H1 (cell line): ENCODE measurements around the gene ACTR2. TPM values are rescaled to one million over a fixed set of nuclear protein-coding genes. Genes with fewer than 3 reads are reported as not detected.

Experiments used
- CTCF ChIA-PET: fragments of 300-600 bp; sonication (Branson Sonifier 250); formaldehyde crosslinking; loops from one replicate; lab custom pipeline; 2021; ENCODE audit not compliant: partially characterized antibody; lab: Charles Lee
- POLR2A ChIA-PET: fragments of 300-600 bp; sonication (Branson Sonifier 250); formaldehyde crosslinking; loops from one replicate; lab custom pipeline; 2021; ENCODE audit warnings: inconsistent platforms; ENCODE audit not compliant: partially characterized antibody; lab: Charles Lee
- DNase-seq, 2 experiments: peaks; one replicate each; pipeline versions ENCODE4 v3.0.0 to v3.0.0-alpha.2; 2010 to 2022; ENCODE audit warnings: low spot score in 2 of 2, low read depth in 1 of 2, mixed read lengths in 1 of 2
- FAIRE-seq: peaks from 2 replicates; lab custom pipeline; 2011; peaks lifted over from hg19 to GRCh38; lab: Jason Lieb, UNC
- H2AFZ ChIP-seq: 2 replicates; pipeline ENCODE4 v1.8.1; 2012; ENCODE audit warnings: low read length, inconsistent platforms
- H2AK5ac ChIP-seq: 2 replicates; pipeline ENCODE4 v1.6.1; 2013; ENCODE audit warnings: low read depth, low read length
- H2BK120ac ChIP-seq: replicated peaks from 2 replicates; pipeline ENCODE3; 2013; ENCODE audit warnings: low read depth, low read length, inconsistent platforms
- H2BK12ac ChIP-seq: 2 replicates; pipeline ENCODE4 v1.6.1; 2013; ENCODE audit warnings: low read depth, low read length
- H2BK15ac ChIP-seq: 2 replicates; pipeline ENCODE4 v1.6.1; 2013; ENCODE audit warnings: low read length
- H2BK20ac ChIP-seq: 2 replicates; pipeline ENCODE4 v1.6.1; 2013; ENCODE audit warnings: low read length
- H2BK5ac ChIP-seq: 2 replicates; pipeline ENCODE4 v1.6.1; 2013; ENCODE audit warnings: low read depth, low read length
- H3K14ac ChIP-seq: 2 replicates; pipeline ENCODE4 v1.6.1; 2013; ENCODE audit warnings: inconsistent platforms; ENCODE audit not compliant: insufficient read length
- H3K18ac ChIP-seq: 2 replicates; pipeline ENCODE4 v1.6.1; 2013; ENCODE audit warnings: low read length; ENCODE audit errors: extremely low read depth
- H3K23ac ChIP-seq: 2 replicates; pipeline ENCODE4 v1.6.1; 2013; ENCODE audit warnings: inconsistent platforms; ENCODE audit not compliant: insufficient read length
- H3K23me2 ChIP-seq: 2 replicates; pipeline ENCODE4 v1.6.1; 2013; ENCODE audit warnings: low read depth, low read length
- H3K27ac ChIP-seq: 2 replicates; pipeline ENCODE4 v1.6.1; 2011; ENCODE audit warnings: low read depth, low read length, inconsistent platforms
- H3K27me3 ChIP-seq, 4 experiments: replicated peaks in 1 of 4; 1 replicate in 1 of 4; 2 replicates in 3 of 4; pipeline versions ENCODE4 v1.6.1 to v1.8.1; 2011 to 2013; ENCODE audit warnings: low read length in 3 of 4, mild to moderate bottlenecking in 3 of 4, inconsistent platforms in 2 of 4, mixed read lengths in 2 of 4, moderate library complexity in 1 of 4; ENCODE audit not compliant: control insufficient read depth in 3 of 4, insufficient read depth in 3 of 4; ENCODE audit errors: extremely low read depth in 1 of 4
- H3K36me3 ChIP-seq, 4 experiments: 2 replicates each; pipeline versions ENCODE4 v1.6.1 to v1.8.1; 2011 to 2013; ENCODE audit warnings: mild to moderate bottlenecking in 4 of 4, low read length in 3 of 4, moderate library complexity in 2 of 4, control low read depth in 1 of 4, inconsistent platforms in 1 of 4; ENCODE audit not compliant: insufficient read depth in 4 of 4, control insufficient read depth in 2 of 4
- H3K4ac ChIP-seq: replicated peaks from 2 replicates; pipeline ENCODE3; 2013; ENCODE audit warnings: low read length, low read depth, mixed read lengths, inconsistent platforms; ENCODE audit not compliant: insufficient read length
- H3K4me1 ChIP-seq, 4 experiments: replicated peaks in 1 of 4; 1 replicate in 1 of 4; 2 replicates in 3 of 4; pipeline versions ENCODE4 v1.6.1 to v1.8.1; 2011 to 2013; ENCODE audit warnings: low read length in 3 of 4, inconsistent platforms in 2 of 4, mixed read lengths in 1 of 4; ENCODE audit not compliant: insufficient read depth in 4 of 4, control insufficient read depth in 3 of 4
- H3K4me2 ChIP-seq, 2 experiments: 2 replicates each; pipeline versions ENCODE4 v1.6.1 to v1.8.1; 2011 to 2013; ENCODE audit warnings: low read depth in 2 of 2, low read length in 2 of 2, control low read depth in 1 of 2, inconsistent platforms in 1 of 2, mild to moderate bottlenecking in 1 of 2; ENCODE audit not compliant: insufficient read depth in 1 of 2
- H3K4me3 ChIP-seq, 4 experiments: fragments of 200-600, 300-600 bp in 1 of 4; sonication (generic), shearing (Covaris generic), sonication (Bioruptor Twin) in 1 of 4; 2 replicates each; pipeline versions ENCODE4 v1.5.1 to v1.8.1; 2011 to 2016; ENCODE audit warnings: low read length in 4 of 4, low read depth in 3 of 4, control low read depth in 2 of 4, inconsistent platforms in 2 of 4, mild to moderate bottlenecking in 2 of 4, mixed read lengths in 1 of 4, moderate library complexity in 1 of 4; ENCODE audit not compliant: insufficient read depth in 2 of 4; ENCODE audit errors: extremely low read depth in 1 of 4
- H3K56ac ChIP-seq: replicated peaks from 2 replicates; pipeline ENCODE3; 2013; ENCODE audit warnings: low read depth, mild to moderate bottlenecking, mixed read lengths, low read length, inconsistent platforms; ENCODE audit not compliant: insufficient read length
- H3K79me1 ChIP-seq: 2 replicates; pipeline ENCODE4 v1.6.1; 2013; ENCODE audit warnings: low read depth, low read length, control low read depth
- H3K79me2 ChIP-seq, 2 experiments: 2 replicates each; pipeline versions ENCODE4 v1.6.1 to v1.8.1; 2012 to 2013; ENCODE audit warnings: low read length in 2 of 2, mild to moderate bottlenecking in 2 of 2, inconsistent platforms in 1 of 2; ENCODE audit not compliant: insufficient read depth in 2 of 2, control insufficient read depth in 1 of 2
- H3K9ac ChIP-seq, 4 experiments: replicated peaks in 1 of 4; 1 replicate in 1 of 4; 2 replicates in 3 of 4; pipeline versions ENCODE4 v1.6.1 to v1.8.1; 2011 to 2013; ENCODE audit warnings: low read depth in 3 of 4, low read length in 3 of 4, control low read depth in 2 of 4, mild to moderate bottlenecking in 2 of 4, moderate library complexity in 2 of 4, inconsistent platforms in 1 of 4; ENCODE audit errors: extremely low read depth in 1 of 4
- H3K9me3 ChIP-seq, 2 experiments: 2 replicates each; pipeline versions ENCODE4 v1.6.1 to v1.8.1; 2012 to 2013; ENCODE audit warnings: mild to moderate bottlenecking in 2 of 2, moderate library complexity in 2 of 2, control low read depth in 1 of 2, inconsistent platforms in 1 of 2, low read depth in 1 of 2, low read length in 1 of 2, mixed read lengths in 1 of 2; ENCODE audit not compliant: insufficient read depth in 2 of 2
- H4K20me1 ChIP-seq, 2 experiments: replicated peaks in 1 of 2; 2 replicates each; pipeline versions ENCODE3 to v1.8.1; 2011 to 2013; ENCODE audit warnings: inconsistent platforms in 2 of 2, low read length in 2 of 2, mild to moderate bottlenecking in 1 of 2; ENCODE audit not compliant: insufficient read depth in 2 of 2, control insufficient read depth in 1 of 2
- H4K5ac ChIP-seq: 2 replicates; pipeline ENCODE4 v1.6.1; 2013; ENCODE audit warnings: low read length, low read depth, mixed read lengths, inconsistent platforms; ENCODE audit not compliant: insufficient read length
- H4K8ac ChIP-seq: 2 replicates; pipeline ENCODE4 v1.8.0; 2013; ENCODE audit warnings: mild to moderate bottlenecking, moderate library complexity, low read length, inconsistent platforms; ENCODE audit not compliant: insufficient read depth; ENCODE audit errors: extremely low read depth
- H4K91ac ChIP-seq: replicated peaks from 2 replicates; pipeline ENCODE3; 2013; ENCODE audit warnings: low read length, mixed read lengths, inconsistent platforms; ENCODE audit not compliant: insufficient read length
- CBX5 ChIP-seq: fragments of 300-800, 300-1000 bp; sonication (generic); IDR thresholded peaks from 2 replicates; pipeline ENCODE4 v1.7.1; 2016; ENCODE audit warnings: antibody characterized with exemption, low read length, low read depth
- CHD2 ChIP-seq: IDR thresholded peaks from 2 replicates; pipeline ENCODE4 v1.6.1; 2012; ENCODE audit warnings: low read length, improper control_type of control experiment
- CREB1 ChIP-seq: IDR thresholded peaks from 2 replicates; pipeline ENCODE4 v1.6.1; 2012; ENCODE audit warnings: inconsistent platforms
- GTF2F1 ChIP-seq: IDR thresholded peaks from 2 replicates; pipeline ENCODE4 v1.6.1; 2012; ENCODE audit warnings: low read depth, low read length, improper control_type of control experiment, borderline replicate concordance
- HDAC2 ChIP-seq, 2 experiments: fragments of 300-600 bp in 1 of 2; sonication (generic) in 1 of 2; IDR thresholded peaks; 2 replicates each; pipeline ENCODE4 v1.6.1; 2011 to 2012; ENCODE audit warnings: low read depth in 2 of 2, low read length in 2 of 2, mild to moderate bottlenecking in 2 of 2, moderate library complexity in 2 of 2, borderline replicate concordance in 1 of 2, inconsistent platforms in 1 of 2
- KDM5A ChIP-seq: fragments of 200-600 bp; IDR thresholded peaks from 2 replicates; pipeline ENCODE4 v1.7.1; 2012; ENCODE audit warnings: mild to moderate bottlenecking, low read length, inconsistent platforms, mixed read lengths
- MAFK ChIP-seq: IDR thresholded peaks from 2 replicates; pipeline ENCODE4 v1.6.1; 2012; ENCODE audit warnings: low read depth, mild to moderate bottlenecking, improper control_type of control experiment, low read length
- RAD21 ChIP-seq, 2 experiments: IDR thresholded peaks in 1 of 2; conservative IDR thresholded peaks in 1 of 2; 2 replicates each; pipeline ENCODE4 v1.6.1; 2011; ENCODE audit warnings: low read depth in 2 of 2, low read length in 2 of 2, improper control_type of control experiment in 1 of 2, inconsistent platforms in 1 of 2, mild to moderate bottlenecking in 1 of 2, moderate library complexity in 1 of 2
- RBBP5 ChIP-seq: IDR thresholded peaks from 2 replicates; pipeline ENCODE4 v1.7.1; 2012; ENCODE audit warnings: low read depth, mild to moderate bottlenecking, inconsistent platforms, low read length, moderate library complexity, borderline replicate concordance
- RXRA ChIP-seq: IDR thresholded peaks from 2 replicates; pipeline ENCODE4 v1.6.1; 2011; ENCODE audit warnings: low read depth, mild to moderate bottlenecking, low read length, moderate library complexity; ENCODE audit not compliant: insufficient read depth
- SIRT6 ChIP-seq: IDR thresholded peaks from one replicate; pipeline ENCODE4 v1.7.1; 2012; ENCODE audit warnings: low read length, inconsistent platforms
- SP4 ChIP-seq: IDR thresholded peaks from 2 replicates; pipeline ENCODE4 v1.6.1; 2012; ENCODE audit warnings: low read length, inconsistent platforms
- TAF1 ChIP-seq: IDR thresholded peaks from 2 replicates; pipeline ENCODE4 v1.6.1; 2011; ENCODE audit warnings: mild to moderate bottlenecking, low read depth, low read length
- WGBS, 2 experiments: shearing (Covaris generic) in 1 of 2; methylation state at CpG; one replicate each; pipeline versions ENCODE4 v1.1.6 to v1.1.7; 2013 to 2015; ENCODE audit warnings: low lambda C conversion rate in 2 of 2, mixed read lengths in 2 of 2, inconsistent platforms in 1 of 2, low coverage in 1 of 2, missing lambda C conversion rate in 1 of 2; ENCODE audit not compliant: insufficient replicate concordance in 2 of 2, insufficient coverage in 1 of 2, insufficient read length in 1 of 2; ENCODE audit errors: extremely low coverage in 1 of 2, missing lambda C conversion rate in 1 of 2; 5-methylcytosine and 5-hydroxymethylcytosine counted together
- polyA plus RNA-seq, 7 experiments: library from polyadenylated mRNA; depleted of rRNA in 3 of 7; stranded (reverse) in 5 of 7; unstranded in 2 of 7; fragments of >200 nt in 5 of 7; fragments of 200-250 nt in 2 of 7; gene quantifications; 1 replicate in 5 of 7; 2 replicates in 1 of 7; 4 replicates in 1 of 7; pipeline versions ENCODE4 v1.2.1 to v1.2.3, GENCODE V29; 2011 to 2013; ENCODE audit warnings: missing spikeins in 2 of 7, mixed read lengths in 2 of 7
- total RNA-seq: library from RNA; stranded (reverse); fragmentation: NEBNext Ultra II Directional; extraction: Animal tissue kit (Norgen Biotek cat#: 25700); gene quantifications from 2 replicates; pipeline ENCODE4 v1.2.1, GENCODE V29; 2021
- TF ChIP-seq, protein P1 (sequence below): IDR thresholded peaks from 2 replicates; pipeline ENCODE4 v1.6.1; 2012; ENCODE audit warnings: inconsistent platforms

ACTR2 gene
- total and polyA plus RNA-seq, 2 of the 8 experiments (the other 6 are each of a cell fraction or from before 2014, with no cell fraction given) = 28.3 to 171 TPM

- Histone ChIP-seq H4K5ac (no peak overlapping the region), H2BK5ac (no peak overlapping the region), H4K91ac (no peak overlapping the region), H3K23ac (no peak overlapping the region), H2BK20ac (no peak overlapping the region), H3K9me3 (no peaks in the 10 kb centered on the region), H4K20me1 (no peaks in the 10 kb centered on the region), H3K36me3 (no peaks in the 10 kb centered on the region), H3K27me3 (no peaks in the 10 kb centered on the region), H3K4ac (no peak overlapping the region), H3K27ac (no peak overlapping the region), H3K9ac (no peak overlapping the region), H3K4me2 (no peak overlapping the region), H3K18ac (no peak overlapping the region), H4K8ac (no peak overlapping the region), H3K79me2 (no peaks in the 10 kb centered on the region), H3K14ac (no peak overlapping the region), H3K4me1 (peaks cover 0 to 5% (median 0%) of the 10 kb centered on the region in 4 experiments; a peak in 1 of 7 replicates), H3K23me2 (no peaks in the 10 kb centered on the region), H2BK12ac (no peak overlapping the region), H2BK15ac (no peak overlapping the region), H3K56ac (no peak overlapping the region), H2AK5ac (no peak overlapping the region), H3K4me3 (no peak overlapping the region), H3K79me1 (no peaks in the 10 kb centered on the region), H2BK120ac (no peak overlapping the region), H2AFZ (no peak overlapping the region)
- ChIA-PET POLR2A (no interaction called here), CTCF (interaction anchor here (0.6 to 1.0 kb wide), 2 partner anchors 28 to 804 kb away, joined by 3 read pairs; no protein-coding TSS in a partner anchor)
- DNase-seq (no peak), FAIRE-seq (no peak)
- WGBS, 2 experiments = 75% methylated on average over 2 of the region's 2 CpGs; no CpG with 5 or more reads in 1 of the 2 experiments
- no peak for TF ChIP-seq HDAC2 (IDR thresholded peaks at IDR 0.05; ENCODE audit: borderline replicate concordance in 1 of 2, low read depth in 2 of 2, low read length in 2 of 2)
- no peak for TF ChIP-seq RAD21 (IDR thresholded peaks at IDR 0.05 in 1 of 2, conservative IDR thresholded peaks at IDR 0.05 in 1 of 2; ENCODE audit: low read depth in 2 of 2, low read length in 2 of 2)
- TF ChIP-seq CHD2 = no peak
- no peak for TF ChIP-seq TAF1
- no peak for TF ChIP-seq SP4
- TF ChIP-seq SIRT6 = no peak
- no peak for TF ChIP-seq CBX5
- TF ChIP-seq, protein P1, sequence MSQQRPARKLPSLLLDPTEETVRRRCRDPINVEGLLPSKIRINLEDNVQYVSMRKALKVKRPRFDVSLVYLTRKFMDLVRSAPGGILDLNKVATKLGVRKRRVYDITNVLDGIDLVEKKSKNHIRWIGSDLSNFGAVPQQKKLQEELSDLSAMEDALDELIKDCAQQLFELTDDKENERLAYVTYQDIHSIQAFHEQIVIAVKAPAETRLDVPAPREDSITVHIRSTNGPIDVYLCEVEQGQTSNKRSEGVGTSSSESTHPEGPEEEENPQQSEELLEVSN = no peak
- TF ChIP-seq GTF2F1 = no peak
- TF ChIP-seq CREB1 = no peak
- TF ChIP-seq MAFK = no peak
- TF ChIP-seq RXRA = no peak
- no peak for TF ChIP-seq KDM5A
- TF ChIP-seq RBBP5 = no peak
Observed at GRCh38 chr2:65214843-65215242, 12.8 kb upstream of the ACTR2 start.
